ENCODE results near the gene CCDC9B. TPM values are rescaled to one million over a fixed set of nuclear protein-coding genes. Genes with fewer than 3 reads are reported as not detected.

Gene CCDC9B
- total RNA-seq, 6 donors from 2014 or later: 15.5 to 140 (median 68.1) TPM

DNA sequence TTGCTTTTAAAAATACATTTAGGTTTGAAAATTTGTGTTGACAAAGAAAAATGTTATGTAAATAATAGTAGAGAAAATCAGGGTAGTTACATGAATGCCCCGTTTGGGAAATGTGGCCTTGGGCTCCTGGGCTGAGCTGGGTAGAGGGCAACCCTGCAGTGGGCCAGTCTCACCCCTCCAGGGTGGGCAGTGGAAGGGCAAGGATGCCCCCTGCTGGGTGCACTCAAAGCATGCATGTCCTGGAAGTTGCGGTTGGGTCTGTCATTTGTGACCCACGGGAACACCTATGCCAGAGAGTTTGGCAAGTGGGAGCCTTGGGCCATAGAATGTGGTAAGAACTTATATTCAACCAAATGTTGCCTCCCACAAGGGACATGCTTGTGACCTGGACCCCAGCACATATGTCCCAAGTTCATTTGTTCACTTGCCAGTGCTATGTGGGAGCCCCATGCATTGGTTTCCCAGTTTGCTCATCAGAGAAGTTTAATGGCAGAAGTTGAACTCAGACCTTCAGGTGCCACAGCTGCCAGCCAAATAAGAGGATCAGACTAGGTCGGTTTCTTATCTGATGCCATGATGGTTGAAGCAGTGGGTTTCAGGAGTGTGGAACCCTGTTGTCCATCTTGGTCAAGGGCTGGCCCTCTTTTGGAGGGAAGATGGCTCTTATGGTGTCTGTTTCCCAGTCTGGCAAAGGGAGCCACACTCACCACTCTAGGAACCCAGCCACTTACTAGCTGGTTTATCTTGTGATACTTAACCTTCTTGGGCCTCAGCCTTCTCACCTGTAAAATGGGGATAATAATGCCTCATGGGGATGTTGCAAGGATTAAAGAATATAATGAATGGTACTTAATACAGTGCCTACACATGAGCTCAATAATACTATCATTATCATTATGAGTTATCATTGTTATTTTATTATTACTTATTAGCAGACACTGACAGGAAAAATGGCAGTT lies 30.5 kb downstream of the CCDC9B start:
- ATAC-seq (ENCODE audit: low FRiP score in 2 of 2) (peak in 1 of 2 donors; percentile 65), DNase-seq (peak in 1 of 2 donors; percentile 74)
- Histone ChIP-seq H3K4me1 (peaks cover 20 to 38% (median 28%) of the 10 kb centered on the region in 4 donors), H3K4me3 (no peak overlapping the region), H3K36me3 (no peaks in the 10 kb centered on the region), H3K27ac (no peak overlapping the region), H3K9me3 (no peaks in the 10 kb centered on the region), H3K27me3 (no peaks in the 10 kb centered on the region)
- WGBS, 2 donors: 29 to 35% methylated on average over 4 of the region's 4 CpGs
- no peak for TF ChIP-seq EP300 (IDR thresholded peaks at IDR 0.05)
- TF ChIP-seq, protein P1, sequence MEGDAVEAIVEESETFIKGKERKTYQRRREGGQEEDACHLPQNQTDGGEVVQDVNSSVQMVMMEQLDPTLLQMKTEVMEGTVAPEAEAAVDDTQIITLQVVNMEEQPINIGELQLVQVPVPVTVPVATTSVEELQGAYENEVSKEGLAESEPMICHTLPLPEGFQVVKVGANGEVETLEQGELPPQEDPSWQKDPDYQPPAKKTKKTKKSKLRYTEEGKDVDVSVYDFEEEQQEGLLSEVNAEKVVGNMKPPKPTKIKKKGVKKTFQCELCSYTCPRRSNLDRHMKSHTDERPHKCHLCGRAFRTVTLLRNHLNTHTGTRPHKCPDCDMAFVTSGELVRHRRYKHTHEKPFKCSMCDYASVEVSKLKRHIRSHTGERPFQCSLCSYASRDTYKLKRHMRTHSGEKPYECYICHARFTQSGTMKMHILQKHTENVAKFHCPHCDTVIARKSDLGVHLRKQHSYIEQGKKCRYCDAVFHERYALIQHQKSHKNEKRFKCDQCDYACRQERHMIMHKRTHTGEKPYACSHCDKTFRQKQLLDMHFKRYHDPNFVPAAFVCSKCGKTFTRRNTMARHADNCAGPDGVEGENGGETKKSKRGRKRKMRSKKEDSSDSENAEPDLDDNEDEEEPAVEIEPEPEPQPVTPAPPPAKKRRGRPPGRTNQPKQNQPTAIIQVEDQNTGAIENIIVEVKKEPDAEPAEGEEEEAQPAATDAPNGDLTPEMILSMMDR (IDR thresholded peaks at IDR 0.05): peak; percentile 47 to 80 (median 64)

DNA sequence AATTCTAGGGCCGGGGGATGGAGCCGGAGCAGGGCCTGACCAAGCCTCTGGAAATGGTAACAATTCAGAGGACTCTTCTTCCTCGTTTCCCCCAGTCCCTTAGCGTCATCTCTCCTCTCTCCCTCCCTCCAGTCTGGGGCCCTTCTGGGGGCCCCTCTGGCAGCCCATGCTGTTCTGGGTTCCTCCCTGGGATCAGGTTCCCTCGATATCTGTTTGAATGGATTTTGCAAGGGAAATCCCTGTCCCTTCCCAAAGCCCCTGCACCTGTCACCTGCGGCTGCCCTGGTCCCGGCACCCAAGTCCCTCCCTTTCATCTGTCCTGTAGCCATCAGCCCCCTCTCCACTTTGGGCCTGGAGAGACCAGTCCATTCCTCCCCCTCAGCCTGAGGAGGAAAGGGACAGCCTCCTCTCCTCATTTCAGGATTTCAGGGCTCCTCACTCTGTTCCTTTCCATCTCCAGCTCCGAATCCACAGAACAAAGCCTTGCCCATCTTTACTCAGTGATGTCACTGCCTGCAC lies 31.3 kb downstream of the CCDC9B start:
- no peaks in the 10 kb centered on the region for H3K9me3 ChIP-seq
- WGBS, 2 donors: 65 to 69% methylated on average over 8 of the region's 8 CpGs
- H3K4me3 ChIP-seq: peak overlapping the region in 1 of 4 donors; percentile 55
- TF ChIP-seq POLR2A (IDR thresholded peaks at IDR 0.05) (no peak), EP300 (IDR thresholded peaks at IDR 0.05) (no peak), POLR2AphosphoS5 (IDR thresholded peaks at IDR 0.05) (no peak)
- TF ChIP-seq, protein P1 (IDR thresholded peaks at IDR 0.05): no peak
- no peaks in the 10 kb centered on the region for H3K27me3 ChIP-seq
- no peaks in the 10 kb centered on the region for H3K36me3 ChIP-seq
- ATAC-seq (ENCODE audit: low FRiP score in 2 of 2) (no peak), DNase-seq (no peak)
- H3K4me1 ChIP-seq: peaks cover 20 to 35% (median 28%) of the 10 kb centered on the region in 4 donors
- H3K27ac ChIP-seq: peak overlapping the region in 3 of 4 donors; percentile 87 to 90 (median 90)

DNA sequence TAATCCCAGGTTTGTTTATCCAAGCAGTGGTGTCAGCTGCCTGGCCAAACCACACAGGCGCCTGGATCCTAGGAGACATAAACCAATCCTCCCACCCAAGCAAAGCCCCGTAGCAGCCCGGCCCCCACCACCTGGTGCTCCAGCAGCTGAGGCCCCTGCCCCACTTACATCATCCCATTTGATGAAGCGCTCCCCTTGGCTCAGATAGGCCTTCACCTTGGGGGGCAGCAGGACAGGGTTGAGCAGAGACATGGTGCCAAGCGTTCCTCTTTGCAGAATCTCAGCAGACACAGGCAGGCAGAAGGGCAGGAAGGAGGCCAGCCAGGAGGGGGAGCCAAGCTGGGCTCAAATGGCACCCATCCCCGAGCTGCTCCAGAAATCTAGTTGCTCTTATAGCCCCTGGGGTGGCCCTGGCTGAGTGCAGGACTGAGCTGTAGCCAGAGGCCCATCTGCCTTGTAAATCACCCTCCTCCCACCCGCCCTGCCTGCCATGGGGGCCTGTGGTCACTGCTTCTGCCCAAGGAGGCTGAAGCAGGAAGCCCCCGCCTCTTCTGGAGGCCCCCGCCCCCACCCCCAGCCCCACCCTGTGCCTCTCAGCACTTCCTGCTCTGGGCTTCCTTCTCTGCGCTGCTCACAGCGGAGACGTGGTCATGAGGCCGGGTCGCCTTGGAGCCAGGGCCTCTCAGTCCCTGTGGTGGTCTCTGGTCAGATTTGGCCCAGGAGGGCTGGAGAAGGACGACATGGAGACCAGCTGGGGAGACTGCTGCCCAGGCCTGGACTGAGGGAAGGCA lies 33.1 kb downstream of the CCDC9B start, which contains the start of gene PLCB2:
Gene PLCB2 (minus strand): TSS at position 515 of the 791 bp plus-strand sequence. CDS start 263 bp downstream, at position 252.
- H3K9me3 ChIP-seq: no peaks in the 10 kb centered on the region
- peaks cover 12 to 24% (median 19%) of the 10 kb centered on the region in 4 donors for H3K4me1 ChIP-seq
- peak; percentile 76 to 85 for ATAC-seq (ENCODE audit: low FRiP score in 2 of 2)
- WGBS, 2 donors: 26 to 39% methylated on average over 8 to 12 of the region's 15 CpGs
- peak within 1 kb of the TSS in 3 of 4 donors; percentile 32 to 55 (median 44) for H3K4me3 ChIP-seq
- DNase-seq: peak; percentile 66 to 70
- TF ChIP-seq EP300 (IDR thresholded peaks at IDR 0.05) (no peak), POLR2A (IDR thresholded peaks at IDR 0.05) (peak in 1 of 4 donors; percentile 59), POLR2AphosphoS5 (IDR thresholded peaks at IDR 0.05) (peak in 1 of 2 donors; percentile 28)
- TF ChIP-seq, protein P1 (IDR thresholded peaks at IDR 0.05): peak in 3 of 6 experiments; percentile 7 to 24 (median 9)
- H3K36me3 ChIP-seq: peaks cover 0 to 3% (median 0%) of the 10 kb centered on the region in 4 donors
- no peaks in the 10 kb centered on the region for H3K27me3 ChIP-seq
- H3K27ac ChIP-seq: peak within 1 kb of the TSS; percentile 71 to 90 (median 88)

DNA sequence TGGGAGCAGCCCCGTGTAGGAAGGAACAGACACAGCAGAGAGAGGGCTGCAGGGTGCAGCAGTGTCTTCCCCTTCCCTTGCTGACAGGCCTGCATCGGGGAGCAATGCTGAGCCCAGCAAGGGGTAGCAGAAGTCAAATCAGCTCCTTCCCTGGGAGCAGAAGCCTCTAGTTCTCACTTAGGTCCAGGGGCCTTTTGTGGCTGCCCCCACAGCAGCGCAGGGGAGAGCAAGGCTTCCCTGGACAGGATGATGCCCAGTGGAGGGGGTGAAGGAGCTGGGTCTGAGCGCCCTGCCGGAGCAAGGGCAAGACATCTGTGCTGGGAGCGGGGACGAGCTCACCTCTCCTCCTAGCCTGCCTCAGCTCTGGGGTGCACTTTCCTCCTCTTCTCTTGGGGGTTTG lies 33.8 kb downstream of the CCDC9B start:
- H3K9me3 ChIP-seq: no peaks in the 10 kb centered on the region
- no peak for DNase-seq
- no peaks in the 10 kb centered on the region for H3K27me3 ChIP-seq
- peak overlapping the region in 3 of 4 donors; percentile 32 to 55 (median 44) for H3K4me3 ChIP-seq
- peaks cover 0 to 3% (median 0%) of the 10 kb centered on the region in 4 donors for H3K36me3 ChIP-seq
- peak in 1 of 2 donors; percentile 23 for ATAC-seq (ENCODE audit: low FRiP score in 2 of 2)
- WGBS, 2 donors: 63 to 69% methylated on average over 6 to 7 of the region's 7 CpGs
- peak overlapping the region; percentile 71 to 90 (median 88) for H3K27ac ChIP-seq
- TF ChIP-seq POLR2A (IDR thresholded peaks at IDR 0.05): no peak
- no peak for TF ChIP-seq EP300 (IDR thresholded peaks at IDR 0.05)
- TF ChIP-seq POLR2AphosphoS5 (IDR thresholded peaks at IDR 0.05): no peak
- TF ChIP-seq, protein P1 (IDR thresholded peaks at IDR 0.05): no peak
- peaks cover 12 to 24% (median 19%) of the 10 kb centered on the region in 4 donors for H3K4me1 ChIP-seq

Measured in upper lobe of left lung (tissue), 6 donors.